Pancreas (tissue), 10 donors: Measurements from ENCODE around the gene CUEDC2. TPM values are rescaled to one million over a fixed set of nuclear protein-coding genes. Genes with fewer than 3 reads are reported as not detected.

Experiments used
- ATAC-seq, 4 donors: fragments of 200-7000 bp; cut with Tn5 transposase; one replicate each; pipeline versions ENCODE4 v1.8.0 to v1.9.1; 2020; ENCODE audit warnings: mild to moderate bottlenecking in 4 of 4, moderate library complexity in 4 of 4
- DNase-seq, 6 donors: peaks; one replicate each; pipeline ENCODE4 v3.0.0-alpha.2; 2020
- FAIRE-seq: peaks from 2 replicates; lab custom pipeline; 2012; peaks lifted over from hg19 to GRCh38; lab: Jason Lieb, UNC
- H3K27ac ChIP-seq, 4 donors: fragments of 200-600 bp; sonication (generic); 1 replicate in 3 of 4; 2 replicates in 1 of 4; pipeline versions ENCODE4 v1.5.0 to v1.8.0; 2020
- H3K27me3 ChIP-seq, 4 donors: fragments of 200-600 bp; one replicate each; pipeline ENCODE4 v1.8.0; 2021
- H3K36me3 ChIP-seq, 3 donors: fragments of 200-600 bp; sonication (generic) in 1 of 3; one replicate each; pipeline versions ENCODE4 v1.5.0 to v1.8.0; 2020 to 2021
- H3K4me1 ChIP-seq, 3 donors: fragments of 200-600 bp; one replicate each; pipeline ENCODE4 v1.8.0; 2021
- H3K4me3 ChIP-seq, 4 donors: fragments of 200-600 bp; sonication (generic) in 2 of 4; one replicate each; pipeline versions ENCODE4 v1.5.0 to v1.8.0; 2020 to 2021
- H3K9me3 ChIP-seq, 4 donors: fragments of 200-600 bp; one replicate each; pipeline ENCODE4 v1.8.0; 2021
- WGBS, 2 donors: extraction: QIAGEN DNeasy Blood & Tissue Kit; methylation state at CpG; one replicate each; pipeline ENCODE4 v1.1.7; 2013; 5-methylcytosine and 5-hydroxymethylcytosine counted together
- intact Hi-C, 3 donors: fragments of 100-400 bp; cut with DNase I; formaldehyde crosslinking; loops; one replicate each; pipeline versions ENCODE4 v1.11.1 to v1.14.2; 2022
- microRNA-seq, 2 donors: library from miRNA; unstranded; fragments of <30 nt; microRNA quantifications; one replicate each; pipeline versions ENCODE4 to v1.1.0, GENCODE V29; 2019 to 2020
- polyA plus RNA-seq, 2 donors: library from polyadenylated mRNA; stranded (reverse); fragments of 200-250 nt; gene quantifications; one replicate each; pipeline ENCODE4 v1.2.3, GENCODE V29; 2013
- total RNA-seq, 6 donors: library from RNA; stranded (reverse); fragmentation: NEBNext Ultra II Directional in 4 of 6; extraction: Animal tissue kit (Norgen Biotek cat#: 25700) in 4 of 6; gene quantifications; one replicate each; pipeline versions ENCODE4 v1.2.1 to v1.2.4, GENCODE V29; 2021 to 2023
- TF ChIP-seq, protein P1 (sequence below), 4 donors: fragments of 200-600 bp; sonication (generic) in 3 of 4; IDR thresholded peaks; one replicate each; pipeline versions ENCODE4 v1.5.0 to v1.8.0; 2021; ENCODE audit warnings: antibody characterized with exemption in 4 of 4
- donor health status: healthy with polysubstance abuse.
- donor health status: DM: no; HTN: no; CAD: no; lungs with moderate emphysema.
- donor health status: DM: no; HTN: no; CAD: no.
- donor health status: control.
- donor health status: control.
- donor health status: Bipolar disorder and iron deficiency.
- donor health status: DM: yes; HTN: yes; CAD: no.
- donor health status: DM: no; HTN: no; CAD: no.
- donor health status: DM: no; HTN: no; CAD: no.
- donor health status: DM: yes; HTN: yes; CAD: no.

CUEDC2 gene
- total and polyA plus RNA-seq, 8 donors, result 18.9 to 51.5 (median 21.2) TPM

DNA sequence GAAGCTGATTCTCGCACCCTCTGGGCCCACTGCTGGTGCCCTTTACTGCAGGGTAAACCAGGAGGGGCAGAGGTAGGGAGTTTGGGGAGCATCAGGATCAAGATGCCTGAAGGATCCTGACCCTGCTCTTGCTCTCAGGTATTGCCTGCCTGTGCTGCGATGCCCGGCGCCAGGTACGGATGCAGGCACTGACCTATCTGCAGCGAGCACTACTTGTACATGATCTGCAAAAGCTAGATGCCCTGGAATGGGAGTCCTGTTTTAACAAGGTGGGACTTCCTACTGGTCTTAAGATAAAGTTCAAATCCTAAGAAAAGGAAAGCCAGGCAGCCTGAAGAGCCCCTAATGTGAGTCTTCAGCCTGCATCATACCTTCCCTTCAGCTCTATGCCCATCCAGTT is 53.0 kb downstream of the CUEDC2 start:
- Histone ChIP-seq H3K4me3 (no peak overlapping the region), H3K27ac (no peak overlapping the region), H3K4me1 (no peaks in the 10 kb centered on the region), H3K27me3 (no peaks in the 10 kb centered on the region), H3K9me3 (no peaks in the 10 kb centered on the region), H3K36me3 (peaks cover 8 to 68% (median 30%) of the 10 kb centered on the region in 3 donors)
- no peak for ATAC-seq
- intact Hi-C loops, result no loop called here
- no peak for FAIRE-seq
- TF ChIP-seq, protein P1, sequence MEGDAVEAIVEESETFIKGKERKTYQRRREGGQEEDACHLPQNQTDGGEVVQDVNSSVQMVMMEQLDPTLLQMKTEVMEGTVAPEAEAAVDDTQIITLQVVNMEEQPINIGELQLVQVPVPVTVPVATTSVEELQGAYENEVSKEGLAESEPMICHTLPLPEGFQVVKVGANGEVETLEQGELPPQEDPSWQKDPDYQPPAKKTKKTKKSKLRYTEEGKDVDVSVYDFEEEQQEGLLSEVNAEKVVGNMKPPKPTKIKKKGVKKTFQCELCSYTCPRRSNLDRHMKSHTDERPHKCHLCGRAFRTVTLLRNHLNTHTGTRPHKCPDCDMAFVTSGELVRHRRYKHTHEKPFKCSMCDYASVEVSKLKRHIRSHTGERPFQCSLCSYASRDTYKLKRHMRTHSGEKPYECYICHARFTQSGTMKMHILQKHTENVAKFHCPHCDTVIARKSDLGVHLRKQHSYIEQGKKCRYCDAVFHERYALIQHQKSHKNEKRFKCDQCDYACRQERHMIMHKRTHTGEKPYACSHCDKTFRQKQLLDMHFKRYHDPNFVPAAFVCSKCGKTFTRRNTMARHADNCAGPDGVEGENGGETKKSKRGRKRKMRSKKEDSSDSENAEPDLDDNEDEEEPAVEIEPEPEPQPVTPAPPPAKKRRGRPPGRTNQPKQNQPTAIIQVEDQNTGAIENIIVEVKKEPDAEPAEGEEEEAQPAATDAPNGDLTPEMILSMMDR (IDR thresholded peaks at IDR 0.05), result no peak
- 92 to 94% methylated on average over 6 of the region's 6 CpGs for WGBS, 2 donors
- no peak for DNase-seq

DNA sequence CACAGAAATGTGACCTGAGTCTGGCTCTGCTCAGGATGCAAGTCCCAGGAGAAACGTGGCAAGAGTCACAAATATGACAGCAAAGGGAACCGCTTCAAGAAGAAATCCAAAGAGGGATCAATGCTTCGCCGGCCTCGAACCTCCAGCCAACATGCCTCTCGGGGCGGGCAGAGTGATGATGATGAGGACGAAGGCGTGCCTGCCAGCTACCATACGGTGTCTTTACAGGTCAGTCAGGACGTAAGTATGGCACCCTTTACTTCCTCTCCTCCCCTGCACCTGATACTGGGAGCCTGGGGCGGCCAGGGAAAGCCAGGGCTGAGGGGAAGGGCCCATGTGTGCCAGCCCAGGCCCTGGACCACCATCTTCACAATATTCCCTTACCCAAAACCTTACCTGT is 55.5 kb downstream of the CUEDC2 start:
- intact Hi-C loops, result no loop called here
- H3K36me3 ChIP-seq, result peaks cover 8 to 78% (median 27%) of the 10 kb centered on the region in 3 donors

DNA sequence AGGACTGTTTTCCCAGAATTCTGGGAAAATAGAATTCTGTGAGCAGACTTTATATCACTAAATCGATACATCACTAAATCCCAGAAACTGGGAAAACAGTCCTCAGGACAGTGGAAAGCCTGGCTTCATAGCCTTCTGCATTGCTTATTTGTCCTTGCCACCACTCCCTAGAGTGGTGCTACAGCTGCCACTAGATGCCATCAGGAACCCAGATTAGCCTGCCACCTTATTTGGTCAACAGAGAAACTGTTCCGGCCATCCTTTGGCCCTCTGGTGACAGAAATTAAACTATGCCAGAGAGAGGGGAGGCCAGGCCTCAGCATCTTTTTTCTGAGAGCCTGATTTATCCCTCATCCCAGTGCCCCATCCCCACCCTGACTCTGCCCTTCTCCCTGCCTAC is 56.5 kb downstream of the CUEDC2 start:
- no peak for ATAC-seq

More for the DNA sequence above, 55.5 kb downstream of the CUEDC2 start:
- TF ChIP-seq, protein P1 (IDR thresholded peaks at IDR 0.05), result no peak
- FAIRE-seq, result no peak
- Histone ChIP-seq H3K27me3 (no peaks in the 10 kb centered on the region), H3K27ac (no peak overlapping the region), H3K4me3 (no peak overlapping the region), H3K9me3 (no peaks in the 10 kb centered on the region), H3K4me1 (no peaks in the 10 kb centered on the region)
- no peak for DNase-seq
- no peak for ATAC-seq
- 92 to 95% methylated on average over 11 to 12 of the region's 12 CpGs for WGBS, 2 donors

DNA sequence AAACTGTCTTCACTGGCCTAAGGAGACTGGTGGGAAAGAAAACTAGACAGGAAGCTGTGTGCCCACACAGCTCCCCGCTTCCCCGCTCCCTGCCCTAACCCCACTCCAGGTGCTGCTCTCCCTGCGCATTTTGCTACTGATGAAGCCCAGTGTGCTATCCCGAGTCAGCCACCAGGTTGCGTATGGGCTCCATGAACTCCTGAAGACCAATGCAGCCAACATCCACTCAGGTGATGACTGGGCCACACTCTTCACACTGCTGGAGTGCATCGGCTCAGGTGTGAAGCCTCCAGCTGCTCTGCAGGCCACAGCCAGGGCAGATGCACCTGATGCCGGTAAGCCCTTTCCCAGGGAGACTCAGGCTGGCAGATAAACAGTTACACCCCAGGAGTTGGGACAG is 57.1 kb downstream of the CUEDC2 start:
- 80 to 82% methylated on average over 7 of the region's 7 CpGs for WGBS, 2 donors
- ATAC-seq (peak in 1 of 4 donors; percentile 19), FAIRE-seq (no peak), DNase-seq (no peak)
- no peaks in the 10 kb centered on the region for H3K27me3 ChIP-seq
- H3K4me1 ChIP-seq, result no peaks in the 10 kb centered on the region
- H3K27ac ChIP-seq, result no peak overlapping the region
- H3K9me3 ChIP-seq, result no peaks in the 10 kb centered on the region
- TF ChIP-seq, protein P1 (IDR thresholded peaks at IDR 0.05), result no peak
- H3K4me3 ChIP-seq, result no peak overlapping the region
- peaks cover 14 to 77% (median 37%) of the 10 kb centered on the region in 3 donors for H3K36me3 ChIP-seq
- intact Hi-C loops, result no loop called here

More for the DNA sequence above, 56.5 kb downstream of the CUEDC2 start:
- H3K4me1 ChIP-seq, result no peaks in the 10 kb centered on the region
- WGBS, 2 donors, result 83 to 94% methylated on average over 2 of the region's 2 CpGs
- H3K4me3 ChIP-seq, result no peak overlapping the region
- DNase-seq, result no peak
- H3K9me3 ChIP-seq, result no peaks in the 10 kb centered on the region
- intact Hi-C loops, result no loop called here
- TF ChIP-seq, protein P1 (IDR thresholded peaks at IDR 0.05), result no peak
- peaks cover 8 to 77% (median 35%) of the 10 kb centered on the region in 3 donors for H3K36me3 ChIP-seq
- no peaks in the 10 kb centered on the region for H3K27me3 ChIP-seq
- no peak for FAIRE-seq
- no peak overlapping the region for H3K27ac ChIP-seq

Small RNA genes within 50 kb of the gene (microRNA-seq; reads per million reads assigned to microRNA genes)
- 2,627 to 4,459 reads per million in 2 donors for gene MIR146B

Other genes with a start within 250 kb of the CUEDC2 start
- gene ELOVL3, start 206.3 kb downstream of the CUEDC2 start, total RNA-seq, result not detected
- under 1 TPM in 1 of 2 donors, not detected in 1; 0.16 TPM for gene ELOVL3, start 206.3 kb downstream of the CUEDC2 start, polyA plus RNA-seq
- gene PITX3, start 191.1 kb downstream of the CUEDC2 start, total RNA-seq, result not detected
- not detected for gene PITX3, start 191.1 kb downstream of the CUEDC2 start, polyA plus RNA-seq
- 10 to 100 TPM; 14.9 to 27.6 (median 18.5) TPM for gene GBF1, start 187.0 kb downstream of the CUEDC2 start, total RNA-seq
- 10 to 100 TPM; 17.7 to 18.8 TPM for gene GBF1, start 187.0 kb downstream of the CUEDC2 start, polyA plus RNA-seq
- 10 to 100 TPM; 17.0 to 44.3 (median 22.0) TPM for gene NFKB2, start 36.9 kb downstream of the CUEDC2 start, total RNA-seq
- 10 to 100 TPM; 44.7 to 58.0 TPM for gene NFKB2, start 36.9 kb downstream of the CUEDC2 start, polyA plus RNA-seq
- 1 to 10 TPM; 2.1 to 5.8 (median 4.0) TPM for gene PSD, start 13.8 kb downstream of the CUEDC2 start, total RNA-seq
- gene PSD, start 13.8 kb downstream of the CUEDC2 start, polyA plus RNA-seq, result 10 to 100 TPM; 13.5 to 30.9 TPM
- gene FBXL15, start 11.7 kb downstream of the CUEDC2 start, total RNA-seq, result 10 to 100 TPM in 5 of 6 donors, 1 to 10 TPM in 1; 10.0 to 13.6 (median 10.7) TPM
- 10 to 100 TPM; 15.7 to 24.2 TPM for gene FBXL15, start 11.7 kb downstream of the CUEDC2 start, polyA plus RNA-seq
- gene C10orf95, start 19.0 kb upstream of the CUEDC2 start, total RNA-seq, result 1 to 10 TPM in 2 of 6 donors, under 1 TPM in 4; 0.37 to 1.1 (median 0.44) TPM
- gene C10orf95, start 19.0 kb upstream of the CUEDC2 start, polyA plus RNA-seq, result 1 to 10 TPM in 1 of 2 donors, under 1 TPM in 1; 0.46 to 1.2 TPM
- gene ACTR1A, start 70.1 kb upstream of the CUEDC2 start, total RNA-seq, result 10 to 100 TPM; 22.4 to 40.9 (median 27.4) TPM
- 10 to 100 TPM; 33.6 to 38.1 TPM for gene ACTR1A, start 70.1 kb upstream of the CUEDC2 start, polyA plus RNA-seq
- gene SUFU, start 71.4 kb upstream of the CUEDC2 start, total RNA-seq, result 1 to 10 TPM; 1.9 to 7.8 (median 3.6) TPM
- 1 to 10 TPM; 2.6 to 2.7 TPM for gene SUFU, start 71.4 kb upstream of the CUEDC2 start, polyA plus RNA-seq
- gene TRIM8, start 211.9 kb upstream of the CUEDC2 start, total RNA-seq, result 100 to 1,000 TPM in 1 of 6 donors, 10 to 100 TPM in 5; 65.2 to 106 (median 76.7) TPM
- gene TRIM8, start 211.9 kb upstream of the CUEDC2 start, polyA plus RNA-seq, result 10 to 100 TPM; 42.2 to 53.2 TPM